Stomach (tissue), 9 donors: ENCODE data around the gene CELSR1. TPM values are rescaled to one million over a fixed set of nuclear protein-coding genes. Genes with fewer than 3 reads are reported as not detected.

Experiments used
- DNase-seq, 2 donors: peaks; one replicate each; pipeline versions ENCODE4 v3.0.0 to v3.0.0-alpha.2; 2013 to 2019
- H3K27ac ChIP-seq, 5 donors: fragments of 200-600 bp in 4 of 5; sonication (generic) in 4 of 5; one replicate each; pipeline ENCODE4 v1.5.1; 2013 to 2019; ENCODE audit warnings: mild to moderate bottlenecking in 1 of 5, moderate library complexity in 1 of 5
- H3K27me3 ChIP-seq, 3 donors: fragments of 200-600 bp; sonication (generic); one replicate each; pipeline ENCODE4 v1.5.1; 2017 to 2019; ENCODE audit warnings: mixed run types in 1 of 3
- H3K36me3 ChIP-seq, 4 donors: fragments of 200-600 bp; sonication (generic); 1 replicate in 3 of 4; 2 replicates in 1 of 4; pipeline ENCODE4 v1.5.1; 2016 to 2019
- H3K4me1 ChIP-seq, 4 donors: fragments of 200-600 bp; sonication (generic); one replicate each; pipeline ENCODE4 v1.5.1; 2016 to 2019
- H3K4me3 ChIP-seq, 4 donors: fragments of 200-600 bp; sonication (generic) in 3 of 4; one replicate each; pipeline ENCODE4 v1.5.1; 2016 to 2019; ENCODE audit warnings: mild to moderate bottlenecking in 1 of 4
- H3K9me3 ChIP-seq, 4 donors: fragments of 200-600 bp; sonication (generic); one replicate each; pipeline ENCODE4 v1.5.1; 2016 to 2019
- EP300 ChIP-seq: sonication (generic); formaldehyde crosslinking; IDR thresholded peaks from one replicate; pipeline ENCODE4 v1.6.1; 2017; ENCODE audit warnings: antibody characterized with exemption
- POLR2A ChIP-seq, 4 donors: fragments of 450-650 bp; IDR thresholded peaks; one replicate each; pipeline ENCODE4 v1.6.1; 2016; ENCODE audit warnings: antibody characterized with exemption in 4 of 4, control low read depth in 2 of 4, mild to moderate bottlenecking in 1 of 4, moderate library complexity in 1 of 4
- POLR2AphosphoS5 ChIP-seq, 3 donors: sonication (generic); formaldehyde crosslinking; IDR thresholded peaks; one replicate each; pipeline ENCODE4 v1.6.1; 2016; ENCODE audit warnings: antibody characterized with exemption in 3 of 3
- WGBS, 5 donors: extraction: QIAGEN DNeasy Blood & Tissue Kit in 3 of 5; methylation state at CpG; one replicate each; pipeline versions ENCODE4 v1.1.5 to v1.1.7; 2013 to 2018; 5-methylcytosine and 5-hydroxymethylcytosine counted together
- intact Hi-C: fragments of 100-400 bp; cut with DNase I; formaldehyde crosslinking; loops from one replicate; pipeline ENCODE4 v1.15.1; 2023; ENCODE audit warnings: low total_unique reads
- polyA plus RNA-seq, 3 donors: library from polyadenylated mRNA; stranded (reverse); fragments of 200-250 nt; gene quantifications; one replicate each; pipeline ENCODE4 v1.2.3, GENCODE V29; 2013
- total RNA-seq, 5 donors: library from RNA; depleted of rRNA; stranded (reverse); fragments of >200 nt; gene quantifications; one replicate each; pipeline versions ENCODE4 v1.1.0 to v1.2.3, GENCODE V29; 2014 to 2016
- TF ChIP-seq, protein P1 (sequence below), 7 experiments: fragments of 450-650 bp in 4 of 7; fragments of 200-600 bp in 3 of 7; sonication (generic) in 3 of 7; IDR thresholded peaks; one replicate each; pipeline ENCODE4 v1.5.1; 2016 to 2019; ENCODE audit warnings: antibody characterized with exemption in 7 of 7, control low read depth in 2 of 7, mild to moderate bottlenecking in 1 of 7
- donor health status: healthy with polysubstance abuse.
- donor health status: Bipolar disorder and iron deficiency.
- donor health status: healthy.

Gene CELSR1
- total and polyA plus RNA-seq, 8 donors = 0.29 to 78.2 (median 13.4) TPM

DNA sequence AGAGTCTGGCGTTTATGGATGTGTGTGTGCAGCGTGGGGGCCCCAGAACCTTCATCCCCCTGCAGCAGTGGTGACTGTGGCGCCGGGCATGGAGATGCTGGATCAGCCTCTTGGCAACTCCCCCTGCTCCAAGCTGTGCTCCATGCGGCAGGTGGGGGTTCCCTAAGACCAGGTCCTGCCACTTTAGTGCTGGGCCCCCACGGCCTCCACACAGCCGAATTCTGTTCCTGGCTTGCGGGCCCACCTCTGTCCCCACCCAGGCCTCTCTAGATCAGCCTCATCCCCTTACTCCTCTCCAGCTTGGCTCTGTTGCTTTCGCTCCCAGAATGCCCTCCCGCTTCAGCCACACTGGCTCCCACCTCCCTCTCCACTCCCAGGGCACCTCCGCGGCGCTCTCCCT, 142.3 kb downstream of the CELSR1 start:
- Histone ChIP-seq H3K27me3 (no peaks in the 10 kb centered on the region), H3K4me3 (no peak overlapping the region), H3K9me3 (no peaks in the 10 kb centered on the region), H3K4me1 (peaks cover 3 to 5% (median 4%) of the 10 kb centered on the region in 4 donors), H3K27ac (no peak overlapping the region), H3K36me3 (peaks cover 0 to 7% (median 3%) of the 10 kb centered on the region in 4 donors)
- TF ChIP-seq POLR2AphosphoS5 (IDR thresholded peaks at IDR 0.05) (no peak), POLR2A (IDR thresholded peaks at IDR 0.05) (no peak), EP300 (no peak)
- TF ChIP-seq, protein P1, sequence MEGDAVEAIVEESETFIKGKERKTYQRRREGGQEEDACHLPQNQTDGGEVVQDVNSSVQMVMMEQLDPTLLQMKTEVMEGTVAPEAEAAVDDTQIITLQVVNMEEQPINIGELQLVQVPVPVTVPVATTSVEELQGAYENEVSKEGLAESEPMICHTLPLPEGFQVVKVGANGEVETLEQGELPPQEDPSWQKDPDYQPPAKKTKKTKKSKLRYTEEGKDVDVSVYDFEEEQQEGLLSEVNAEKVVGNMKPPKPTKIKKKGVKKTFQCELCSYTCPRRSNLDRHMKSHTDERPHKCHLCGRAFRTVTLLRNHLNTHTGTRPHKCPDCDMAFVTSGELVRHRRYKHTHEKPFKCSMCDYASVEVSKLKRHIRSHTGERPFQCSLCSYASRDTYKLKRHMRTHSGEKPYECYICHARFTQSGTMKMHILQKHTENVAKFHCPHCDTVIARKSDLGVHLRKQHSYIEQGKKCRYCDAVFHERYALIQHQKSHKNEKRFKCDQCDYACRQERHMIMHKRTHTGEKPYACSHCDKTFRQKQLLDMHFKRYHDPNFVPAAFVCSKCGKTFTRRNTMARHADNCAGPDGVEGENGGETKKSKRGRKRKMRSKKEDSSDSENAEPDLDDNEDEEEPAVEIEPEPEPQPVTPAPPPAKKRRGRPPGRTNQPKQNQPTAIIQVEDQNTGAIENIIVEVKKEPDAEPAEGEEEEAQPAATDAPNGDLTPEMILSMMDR (IDR thresholded peaks at IDR 0.05) = no peak
- 89 to 95% (median 91%) methylated on average over 13 of the region's 13 CpGs for WGBS, 5 donors
- no peak for DNase-seq
- intact Hi-C loops = no loop called here

DNA sequence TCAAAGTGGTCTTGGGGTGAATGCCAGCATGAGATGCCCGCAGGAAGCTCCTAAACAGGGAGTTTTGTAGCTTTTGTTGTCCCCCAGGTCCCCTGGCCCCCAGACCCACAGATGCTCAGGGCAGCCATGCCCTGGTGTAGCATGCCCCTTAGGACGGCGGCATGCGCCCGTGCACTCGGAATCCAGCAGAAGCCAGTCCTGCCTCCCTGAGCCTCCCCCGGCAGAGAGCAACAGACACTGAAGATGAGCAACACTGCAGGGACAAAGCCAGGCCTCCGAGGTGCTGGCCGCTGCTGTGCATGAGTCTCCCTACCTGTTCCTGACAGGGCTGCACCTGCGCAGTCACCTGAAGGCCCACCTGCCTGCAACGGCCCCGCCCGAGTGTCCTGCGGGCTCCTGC, 142.8 kb downstream of the CELSR1 start:
- no peak overlapping the region for H3K27ac ChIP-seq
- H3K9me3 ChIP-seq = no peaks in the 10 kb centered on the region
- H3K4me3 ChIP-seq = no peak overlapping the region
- WGBS, 5 donors = 93 to 95% (median 94%) methylated on average over 6 to 14 of the region's 14 CpGs
- H3K36me3 ChIP-seq = peaks cover 0 to 7% (median 3%) of the 10 kb centered on the region in 4 donors
- H3K27me3 ChIP-seq = no peaks in the 10 kb centered on the region
- intact Hi-C loops = no loop called here
- no peak for TF ChIP-seq EP300
- TF ChIP-seq POLR2A (IDR thresholded peaks at IDR 0.05) = no peak
- TF ChIP-seq, protein P1 (IDR thresholded peaks at IDR 0.05) = no peak
- TF ChIP-seq POLR2AphosphoS5 (IDR thresholded peaks at IDR 0.05) = no peak
- DNase-seq = no peak
- H3K4me1 ChIP-seq = peaks cover 3 to 6% (median 5%) of the 10 kb centered on the region in 4 donors

DNA sequence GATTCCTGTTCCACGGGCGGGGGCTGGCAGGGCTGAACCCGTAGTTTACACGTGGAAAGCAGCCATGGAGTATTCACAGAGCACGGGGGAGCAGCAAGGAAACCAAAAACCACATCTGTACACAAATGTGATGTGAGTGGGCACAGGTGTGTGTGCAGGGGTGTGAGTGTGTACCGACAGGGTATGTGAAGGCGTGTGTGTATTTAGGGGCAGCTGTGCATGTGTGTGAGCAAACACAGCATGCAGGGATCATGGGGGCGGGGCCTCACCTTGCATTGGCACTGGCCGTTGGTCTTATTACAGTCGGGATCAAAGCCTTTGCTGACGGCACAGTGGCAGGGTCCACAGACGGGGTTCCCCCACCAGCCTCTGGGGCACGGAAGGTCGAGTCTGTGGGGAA, 143.5 kb downstream of the CELSR1 start:
- WGBS, 5 donors = 56 to 71% (median 66%) methylated on average over 13 to 14 of the region's 14 CpGs
- no peak overlapping the region for H3K4me3 ChIP-seq
- no peaks in the 10 kb centered on the region for H3K9me3 ChIP-seq
- TF ChIP-seq EP300 = no peak
- no peak for TF ChIP-seq POLR2A (IDR thresholded peaks at IDR 0.05)
- TF ChIP-seq POLR2AphosphoS5 (IDR thresholded peaks at IDR 0.05) = no peak
- TF ChIP-seq, protein P1 (IDR thresholded peaks at IDR 0.05) = no peak
- no peaks in the 10 kb centered on the region for H3K27me3 ChIP-seq
- peaks cover 3 to 6% (median 5%) of the 10 kb centered on the region in 4 donors for H3K4me1 ChIP-seq
- H3K36me3 ChIP-seq = peaks cover 0 to 6% (median under 1%) of the 10 kb centered on the region in 4 donors
- no peak overlapping the region for H3K27ac ChIP-seq
- intact Hi-C loops = no loop called here
- DNase-seq = no peak

DNA sequence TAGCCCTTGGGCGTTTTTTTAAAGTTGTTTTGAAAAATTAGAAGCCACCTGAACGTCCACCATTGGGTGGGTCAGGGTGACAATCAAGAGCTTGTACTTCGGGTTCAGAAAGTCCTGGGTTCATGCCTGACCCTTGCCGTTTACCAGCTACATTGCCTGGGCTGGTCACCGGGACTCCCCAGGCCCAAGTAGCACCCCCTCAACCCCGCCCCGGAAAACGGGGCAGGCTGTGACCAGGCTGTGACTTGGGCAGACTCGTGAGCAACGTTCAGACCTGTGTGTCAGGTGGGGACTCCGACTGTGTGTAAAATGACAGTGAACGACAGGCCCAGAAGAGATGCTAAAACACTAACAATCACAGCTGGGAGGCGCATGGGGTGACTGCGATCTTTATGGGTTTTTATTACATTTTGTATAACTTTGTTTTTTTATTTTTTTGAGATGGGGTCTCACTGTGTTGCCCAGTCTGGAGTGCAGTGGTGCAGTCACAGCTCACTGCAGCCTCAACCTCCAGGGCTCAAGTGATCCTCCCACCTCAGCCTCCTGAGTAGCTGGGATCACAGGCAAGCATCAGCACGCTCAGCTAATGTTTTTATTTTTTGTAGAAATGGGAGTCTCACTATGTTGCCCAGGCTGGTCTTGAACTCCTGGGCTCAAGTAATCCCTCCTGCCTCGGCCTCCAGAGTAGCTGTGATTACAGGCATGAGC, 145.1 kb downstream of the CELSR1 start:
- no peak for DNase-seq
- no peak overlapping the region for H3K4me3 ChIP-seq
- TF ChIP-seq EP300 (no peak), POLR2AphosphoS5 (IDR thresholded peaks at IDR 0.05) (no peak), POLR2A (IDR thresholded peaks at IDR 0.05) (no peak)
- TF ChIP-seq, protein P1 (IDR thresholded peaks at IDR 0.05) = no peak
- H3K9me3 ChIP-seq = no peaks in the 10 kb centered on the region
- no peaks in the 10 kb centered on the region for H3K36me3 ChIP-seq
- H3K27me3 ChIP-seq = no peaks in the 10 kb centered on the region
- WGBS, 5 donors = 81 to 90% (median 87%) methylated on average over 16 of the region's 16 CpGs
- intact Hi-C loops = no loop called here
- H3K4me1 ChIP-seq = peaks cover 3 to 6% (median 5%) of the 10 kb centered on the region in 4 donors
- H3K27ac ChIP-seq = no peak overlapping the region
